Endothelial cell of umbilical vein (primary cell): Measurements from ENCODE around the gene GALNT1. TPM values are rescaled to one million over a fixed set of nuclear protein-coding genes. Genes with fewer than 3 reads are reported as not detected.

Experiments used
- BruUV-seq: library from RNA; stranded (reverse); fragments of 400-500 nt; replicated peaks from 2 replicates; lab custom pipeline; 2021; lab: Mats Ljungman, UMichigan
- CTCF ChIA-PET: fragments of 300-600, 350-600 bp; sonication (Branson Sonifier 250); formaldehyde crosslinking; loops from one replicate; lab custom pipeline; 2021; ENCODE audit warnings: antibody characterized with exemption, inconsistent platforms; lab: Charles Lee
- POLR2A ChIA-PET: fragments of 300-600, 350-600 bp; sonication (Branson Sonifier 250); formaldehyde crosslinking; loops from one replicate; lab custom pipeline; 2021; ENCODE audit warnings: antibody characterized with exemption, inconsistent platforms; lab: Charles Lee
- DNase-seq: peaks from one replicate; pipeline ENCODE4 v3.0.0-alpha.2; 2011; ENCODE audit warnings: low read depth, low spot score
- FAIRE-seq: peaks from 2 replicates; lab custom pipeline; 2011; peaks lifted over from hg19 to GRCh38; lab: Jason Lieb, UNC
- H2AFZ ChIP-seq: 2 replicates; pipeline ENCODE4 v1.6.0; 2012; ENCODE audit warnings: low read depth, low read length, control low read depth, inconsistent platforms
- H3K27ac ChIP-seq: 2 replicates; pipeline ENCODE4 v1.5.1; 2011; ENCODE audit warnings: low read depth, mild to moderate bottlenecking, control low read depth, low read length, moderate library complexity; ENCODE audit not compliant: insufficient read depth
- H3K27me3 ChIP-seq, 2 experiments: 2 replicates each; pipeline versions ENCODE4 v1.6.0 to v1.6.1; 2011; ENCODE audit warnings: low read length in 2 of 2, mixed read lengths in 1 of 2; ENCODE audit not compliant: control insufficient read depth in 2 of 2, insufficient read depth in 2 of 2
- H3K36me3 ChIP-seq, 2 experiments: 2 replicates in 1 of 2; 3 replicates in 1 of 2; pipeline ENCODE4 v1.5.1; 2011; ENCODE audit warnings: low read length in 2 of 2, mild to moderate bottlenecking in 1 of 2, moderate library complexity in 1 of 2; ENCODE audit not compliant: control insufficient read depth in 2 of 2, insufficient read depth in 2 of 2; ENCODE audit errors: extremely low read depth in 1 of 2
- H3K4me1 ChIP-seq: 3 replicates; pipeline ENCODE4 v1.5.1; 2011; ENCODE audit warnings: mild to moderate bottlenecking, low read length; ENCODE audit not compliant: control insufficient read depth, insufficient read depth; ENCODE audit errors: extremely low read depth
- H3K4me2 ChIP-seq: 2 replicates; pipeline ENCODE4 v1.6.1; 2011; ENCODE audit warnings: low read length, control low read depth, mixed read lengths; ENCODE audit not compliant: insufficient read depth
- H3K4me3 ChIP-seq, 3 experiments: fragments of 200-600 bp in 1 of 3; sonication (generic), shearing (Covaris generic) in 1 of 3; replicated peaks in 1 of 3; 2 replicates each; pipeline ENCODE4 v1.5.1; 2011 to 2016; ENCODE audit warnings: control low read depth in 3 of 3, low read length in 3 of 3, mild to moderate bottlenecking in 2 of 3, inconsistent platforms in 1 of 3, low read depth in 1 of 3, moderate library complexity in 1 of 3; ENCODE audit not compliant: insufficient read depth in 1 of 3
- H3K79me2 ChIP-seq: 2 replicates; pipeline ENCODE4 v1.6.0; 2012; ENCODE audit warnings: low read length, inconsistent platforms; ENCODE audit not compliant: control insufficient read depth, insufficient read depth
- H3K9ac ChIP-seq: replicated peaks from 2 replicates; pipeline ENCODE3; 2011; ENCODE audit warnings: low read length, control low read depth; ENCODE audit not compliant: insufficient read depth; ENCODE audit errors: extremely low read depth
- H3K9me1 ChIP-seq: replicated peaks from 3 replicates; pipeline ENCODE4 v1.6.0; 2011; ENCODE audit warnings: mild to moderate bottlenecking, low read length; ENCODE audit not compliant: control insufficient read depth, insufficient read depth; ENCODE audit errors: extremely low read depth
- H3K9me3 ChIP-seq: replicated peaks from 2 replicates; pipeline ENCODE4 v1.5.1; 2012; ENCODE audit warnings: low read length, inconsistent platforms; ENCODE audit not compliant: control insufficient read depth, insufficient read depth
- H4K20me1 ChIP-seq: replicated peaks from 2 replicates; pipeline ENCODE3; 2011; ENCODE audit warnings: mild to moderate bottlenecking, low read length; ENCODE audit not compliant: control insufficient read depth, insufficient read depth; ENCODE audit errors: extremely low read depth
- CTCF ChIP-seq, 2 donors: IDR thresholded peaks; 1 replicate in 1 of 2; 2 replicates in 1 of 2; pipeline ENCODE4 v1.5.1; 2011; ENCODE audit warnings: low read length in 2 of 2, mild to moderate bottlenecking in 2 of 2, moderate library complexity in 2 of 2, control low read depth in 1 of 2, inconsistent platforms in 1 of 2, low read depth in 1 of 2; ENCODE audit not compliant: insufficient read depth in 1 of 2; ENCODE audit errors: extremely low read depth in 1 of 2
- EZH2 ChIP-seq: IDR thresholded peaks from 2 replicates; pipeline ENCODE4 v1.6.1; 2012; ENCODE audit warnings: borderline replicate concordance, low read depth, mild to moderate bottlenecking, moderate library complexity, low read length, inconsistent platforms; ENCODE audit not compliant: severe bottlenecking
- FOS ChIP-seq: IDR thresholded peaks from 2 replicates; pipeline ENCODE4 v1.6.1; 2011; ENCODE audit warnings: mild to moderate bottlenecking, low read length, moderate library complexity, borderline replicate concordance; ENCODE audit not compliant: insufficient read depth
- GATA2 ChIP-seq: IDR thresholded peaks from 2 replicates; pipeline ENCODE4 v1.7.0; 2011; ENCODE audit warnings: low read depth, mild to moderate bottlenecking, moderate library complexity, mixed read lengths, low read length; ENCODE audit not compliant: insufficient read length, insufficient read depth
- JUN ChIP-seq: IDR thresholded peaks from 2 replicates; pipeline ENCODE4 v1.6.1; 2011; ENCODE audit warnings: borderline replicate concordance, low read depth; ENCODE audit not compliant: insufficient read length, insufficient read depth
- MAX ChIP-seq: IDR thresholded peaks from 2 replicates; pipeline ENCODE4 v1.6.1; 2011; ENCODE audit not compliant: insufficient read depth, insufficient read length
- MYC ChIP-seq: IDR thresholded peaks from one replicate; pipeline ENCODE4 v1.6.1; 2011; ENCODE audit warnings: mild to moderate bottlenecking, low read depth, low read length
- POLR2A ChIP-seq: IDR thresholded peaks from 2 replicates; pipeline ENCODE4 v1.6.1; 2012; ENCODE audit warnings: low read depth, mild to moderate bottlenecking, control low read depth, low read length
- POLR2AphosphoS5 ChIP-seq: IDR thresholded peaks from 2 replicates; pipeline ENCODE4 v1.6.1; 2012; ENCODE audit warnings: low read depth, mild to moderate bottlenecking, control low read depth, low read length, moderate library complexity; ENCODE audit not compliant: insufficient read depth
- dilution Hi-C: fragments of 300-500 bp; cut with MboI; formaldehyde crosslinking; loops from one replicate; pipeline ENCODE4 v1.15.0; 2019; ENCODE audit warnings: low sequenced_read_pairs; ENCODE audit not compliant: extremely low pct_ligation_motif_present
- intact Hi-C: fragments of 100-400 bp; cut with micrococcal nuclease; formaldehyde crosslinking; loops from one replicate; pipeline ENCODE4 v1.10.0; 2022
- polyA plus RNA-seq, 4 experiments: library from polyadenylated mRNA; depleted of rRNA in 3 of 4; stranded (reverse) in 3 of 4; unstranded in 1 of 4; fragments of >200 nt; gene quantifications; 2 replicates each; pipeline versions ENCODE4 v1.2.1 to v1.2.3, GENCODE V29; 2011 to 2012; ENCODE audit warnings: missing spikeins in 1 of 4
- total RNA-seq: library from RNA; stranded (reverse); gene quantifications from 2 replicates; pipeline ENCODE4 v1.2.3, GENCODE V29; 2021

GALNT1 gene
- total and polyA plus RNA-seq, 2 donors (not counting 3 experiments of a cell fraction or from before 2014, with no cell fraction given): 89.9 to 360 TPM

DNA sequence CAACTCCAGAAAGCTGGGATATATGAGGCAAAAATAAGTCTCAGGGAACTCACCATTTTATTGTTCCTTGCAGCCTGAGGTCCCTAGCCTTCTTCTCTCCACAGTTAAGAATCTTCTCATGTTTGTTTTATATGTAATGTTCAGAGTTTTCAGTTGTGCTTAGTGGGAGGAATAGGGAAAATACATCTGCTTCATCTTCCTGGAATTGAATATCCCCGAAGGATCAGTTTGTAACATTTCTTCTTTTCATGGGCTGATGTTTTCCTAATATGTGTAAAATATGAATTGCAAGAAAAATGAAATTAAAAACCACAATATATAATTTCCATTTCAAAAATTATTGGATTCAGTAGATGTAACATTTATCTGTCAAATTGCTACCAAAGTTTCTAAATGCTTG, 8.0 kb downstream of the GALNT1 start:
- peaks cover 100% of the 10 kb centered on the region for H3K79me2 ChIP-seq
- dilution Hi-C loops (no loop called here), intact Hi-C loops (loop anchor here (10.0 kb wide), 2 partner anchors 355 to 385 kb away; partner anchors contain the start of gene RMP24)
- no peaks in the 10 kb centered on the region for H3K9me1 ChIP-seq
- ChIA-PET CTCF (interaction anchor here (1.0 to 1.4 kb wide), 3 partner anchors 167 to 416 kb away, joined by 4 to 5 read pairs (median 4); no protein-coding TSS in a partner anchor), POLR2A (no interaction called here)
- no peaks in the 10 kb centered on the region for H3K27me3 ChIP-seq
- no peaks in the 10 kb centered on the region for H3K9me3 ChIP-seq
- FAIRE-seq (no peak), DNase-seq (no peak)
- H3K4me2 ChIP-seq: no peak overlapping the region
- H3K27ac ChIP-seq: no peak overlapping the region
- peaks cover 0 to 2% of the 10 kb centered on the region in 2 experiments for H3K36me3 ChIP-seq
- peaks cover 41% of the 10 kb centered on the region for H4K20me1 ChIP-seq
- H3K9ac ChIP-seq: no peak overlapping the region
- H3K4me1 ChIP-seq: no peaks in the 10 kb centered on the region
- no TSS peak for BruUV-seq
- TF ChIP-seq CTCF (IDR thresholded peaks at IDR 0.05; ENCODE audit: extremely low read depth in 1 of 2, insufficient read depth in 1 of 2, low read depth in 1 of 2, low read length in 2 of 2) (no peak), POLR2A (no peak), MYC (no peak), EZH2 (no peak), FOS (no peak), MAX (no peak), POLR2AphosphoS5 (no peak), JUN (no peak), GATA2 (no peak)
- H3K4me3 ChIP-seq: no peak overlapping the region
- H2AFZ ChIP-seq: no peak overlapping the region
